Mesenchymal stem cell (in vitro differentiated cells and primary cell): ENCODE results near the gene LTK.

Experiments used
- DNase-seq: peaks from one replicate; pipeline ENCODE4 v3.0.0-alpha.2; 2013
- H2AFZ ChIP-seq: one replicate; pipeline ENCODE4 v1.6.1; 2013; ENCODE audit warnings: low read depth, mild to moderate bottlenecking, control low read depth, inconsistent platforms, low read length, moderate library complexity
- H2AK5ac ChIP-seq: 2 replicates; pipeline ENCODE4 v1.6.1; 2013; ENCODE audit warnings: low read length, moderate library complexity, mild to moderate bottlenecking, inconsistent platforms; ENCODE audit not compliant: severe bottlenecking
- H2BK120ac ChIP-seq: one replicate; pipeline ENCODE4 v1.6.1; 2013; ENCODE audit warnings: low read depth, mild to moderate bottlenecking, inconsistent platforms, low read length, moderate library complexity
- H2BK12ac ChIP-seq, 2 experiments: one replicate each; pipeline ENCODE4 v1.6.1; 2013; ENCODE audit warnings: inconsistent platforms in 2 of 2, low read length in 2 of 2, mild to moderate bottlenecking in 2 of 2, moderate library complexity in 2 of 2, control low read depth in 1 of 2
- H2BK15ac ChIP-seq: one replicate; pipeline ENCODE4 v1.6.1; 2013; ENCODE audit warnings: mild to moderate bottlenecking, low read depth, inconsistent platforms; ENCODE audit not compliant: poor library complexity, severe bottlenecking
- H2BK5ac ChIP-seq: 2 replicates; pipeline ENCODE4 v1.6.1; 2013; ENCODE audit warnings: low read depth, mild to moderate bottlenecking, low read length, control low read depth, inconsistent platforms; ENCODE audit not compliant: poor library complexity, severe bottlenecking
- H3K14ac ChIP-seq, 2 experiments: one replicate each; pipeline ENCODE4 v1.6.1; 2013; ENCODE audit warnings: inconsistent platforms in 2 of 2, low read length in 2 of 2, control low read depth in 1 of 2, mild to moderate bottlenecking in 1 of 2, moderate library complexity in 1 of 2
- H3K18ac ChIP-seq, 2 experiments: one replicate each; pipeline ENCODE4 v1.6.1; 2013; ENCODE audit warnings: inconsistent platforms in 2 of 2, low read length in 2 of 2, control low read depth in 1 of 2, low read depth in 1 of 2, mild to moderate bottlenecking in 1 of 2
- H3K23ac ChIP-seq, 2 experiments: one replicate each; pipeline ENCODE4 v1.6.1; 2013; ENCODE audit warnings: inconsistent platforms in 2 of 2, low read length in 2 of 2, mild to moderate bottlenecking in 2 of 2, moderate library complexity in 2 of 2, control low read depth in 1 of 2
- H3K27ac ChIP-seq: 2 replicates; pipeline ENCODE4 v1.5.1; 2013; ENCODE audit warnings: mild to moderate bottlenecking, moderate library complexity, low read length, control low read depth, inconsistent platforms; ENCODE audit not compliant: poor library complexity, severe bottlenecking
- H3K27me3 ChIP-seq, 2 experiments: 2 replicates each; pipeline versions ENCODE4 v1.6.1 to v1.7.0; 2013; ENCODE audit warnings: low read length in 2 of 2, mild to moderate bottlenecking in 2 of 2, moderate library complexity in 2 of 2, control low read depth in 1 of 2, inconsistent platforms in 1 of 2; ENCODE audit not compliant: control insufficient read depth in 1 of 2, insufficient read depth in 1 of 2
- H3K36me3 ChIP-seq, 2 experiments: 2 replicates each; pipeline versions ENCODE4 v1.6.1 to v1.7.0; 2013; ENCODE audit warnings: low read length in 2 of 2, control low read depth in 1 of 2, inconsistent platforms in 1 of 2, low read depth in 1 of 2, mild to moderate bottlenecking in 1 of 2; ENCODE audit not compliant: insufficient read depth in 2 of 2, control insufficient read depth in 1 of 2
- H3K4ac ChIP-seq, 2 experiments: one replicate each; pipeline ENCODE4 v1.6.1; 2013; ENCODE audit warnings: inconsistent platforms in 2 of 2, low read length in 2 of 2, mild to moderate bottlenecking in 2 of 2, moderate library complexity in 2 of 2, control low read depth in 1 of 2, low read depth in 1 of 2
- H3K4me1 ChIP-seq: 2 replicates; pipeline ENCODE4 v1.6.1; 2013; ENCODE audit warnings: low read depth, low read length, control low read depth; ENCODE audit not compliant: control insufficient read depth, insufficient read depth
- H3K4me2 ChIP-seq: 2 replicates; pipeline ENCODE4 v1.6.1; 2013; ENCODE audit warnings: low read length, mild to moderate bottlenecking, inconsistent platforms; ENCODE audit not compliant: poor library complexity, severe bottlenecking
- H3K4me3 ChIP-seq, 2 experiments: 2 replicates each; pipeline versions ENCODE4 v1.5.1 to v1.7.0; 2013; ENCODE audit warnings: low read length in 2 of 2, mild to moderate bottlenecking in 2 of 2, control low read depth in 1 of 2, low read depth in 1 of 2; ENCODE audit not compliant: insufficient read depth in 1 of 2
- H3K79me1 ChIP-seq: replicated peaks from 2 replicates; pipeline ENCODE4 v1.6.1; 2013; ENCODE audit warnings: mild to moderate bottlenecking, control low read depth, low read length, inconsistent platforms; ENCODE audit not compliant: poor library complexity, severe bottlenecking
- H3K9ac ChIP-seq: 2 replicates; pipeline ENCODE4 v1.7.0; 2013; ENCODE audit warnings: mild to moderate bottlenecking, low read length, moderate library complexity
- H3K9me3 ChIP-seq: 2 replicates; pipeline ENCODE4 v1.7.0; 2013; ENCODE audit warnings: mild to moderate bottlenecking, low read length; ENCODE audit not compliant: control insufficient read depth
- H4K8ac ChIP-seq: one replicate; pipeline ENCODE4 v1.6.1; 2013; ENCODE audit warnings: inconsistent platforms, mild to moderate bottlenecking, low read length, moderate library complexity
- H4K91ac ChIP-seq: one replicate; pipeline ENCODE4 v1.6.1; 2013; ENCODE audit warnings: mild to moderate bottlenecking, low read length, inconsistent platforms
- WGBS: methylation state at CpG from one replicate; pipeline ENCODE4 v1.1.7; 2013; ENCODE audit warnings: mixed read lengths; 5-methylcytosine and 5-hydroxymethylcytosine counted together

LTK gene

DNA sequence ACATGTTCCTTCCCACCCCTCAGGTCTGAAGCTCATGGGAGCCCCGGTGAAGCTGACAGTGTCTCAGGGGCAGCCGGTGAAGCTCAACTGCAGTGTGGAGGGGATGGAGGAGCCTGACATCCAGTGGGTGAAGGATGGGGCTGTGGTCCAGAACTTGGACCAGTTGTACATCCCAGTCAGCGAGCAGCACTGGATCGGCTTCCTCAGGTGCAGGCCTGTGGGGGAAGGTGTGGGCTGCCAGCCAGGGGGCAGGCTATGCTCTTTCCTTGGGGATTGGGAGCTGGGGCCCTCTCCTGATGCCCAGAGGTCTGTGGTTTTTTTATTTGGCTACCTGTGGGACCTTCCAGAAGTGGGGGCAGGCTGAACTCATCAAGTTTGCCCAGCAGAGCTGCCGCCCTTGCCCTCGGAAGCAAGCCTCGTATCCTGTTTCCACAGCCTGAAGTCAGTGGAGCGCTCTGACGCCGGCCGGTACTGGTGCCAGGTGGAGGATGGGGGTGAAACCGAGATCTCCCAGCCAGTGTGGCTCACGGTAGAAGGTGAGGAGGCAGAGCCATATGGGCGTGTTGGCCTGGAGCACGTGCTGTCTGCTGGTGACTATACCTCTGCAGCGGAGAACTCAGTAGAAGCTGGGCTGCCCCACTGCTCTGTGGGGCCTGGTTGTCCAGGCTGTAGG lies 47.6 kb upstream of the LTK start:
- H4K8ac ChIP-seq, result no peak overlapping the region
- no peak overlapping the region for H3K4me3 ChIP-seq
- H2AK5ac ChIP-seq, result peak overlapping the region; percentile 10
- H2BK12ac ChIP-seq, result peak overlapping the region in 1 of 2 experiments; percentile 38
- H3K36me3 ChIP-seq, result peaks cover 0 to 11% of the 10 kb centered on the region in 2 experiments
- H3K4ac ChIP-seq, result no peak overlapping the region
- peak overlapping the region; percentile 35 for H4K91ac ChIP-seq
- H2AFZ ChIP-seq, result no peak overlapping the region
- H3K18ac ChIP-seq, result peak overlapping the region in 1 of 2 experiments; percentile 32
- no peak overlapping the region for H3K4me2 ChIP-seq
- no peak overlapping the region for H3K23ac ChIP-seq
- H2BK120ac ChIP-seq, result no peak overlapping the region
- H3K9ac ChIP-seq, result no peak overlapping the region
- H2BK5ac ChIP-seq, result no peak overlapping the region
- H2BK15ac ChIP-seq, result no peak overlapping the region
- H3K27ac ChIP-seq, result no peak overlapping the region
- no peak for DNase-seq
- H3K27me3 ChIP-seq, result peaks cover 0 to under 1% of the 10 kb centered on the region in 2 experiments
- H3K14ac ChIP-seq, result no peak overlapping the region
- no peaks in the 10 kb centered on the region for H3K79me1 ChIP-seq
- H3K4me1 ChIP-seq, result peaks cover 38% of the 10 kb centered on the region
- no peaks in the 10 kb centered on the region for H3K9me3 ChIP-seq
- whole genome bisulfite sequencing, result 87% methylated on average over 16 of the region's 16 CpGs

DNA sequence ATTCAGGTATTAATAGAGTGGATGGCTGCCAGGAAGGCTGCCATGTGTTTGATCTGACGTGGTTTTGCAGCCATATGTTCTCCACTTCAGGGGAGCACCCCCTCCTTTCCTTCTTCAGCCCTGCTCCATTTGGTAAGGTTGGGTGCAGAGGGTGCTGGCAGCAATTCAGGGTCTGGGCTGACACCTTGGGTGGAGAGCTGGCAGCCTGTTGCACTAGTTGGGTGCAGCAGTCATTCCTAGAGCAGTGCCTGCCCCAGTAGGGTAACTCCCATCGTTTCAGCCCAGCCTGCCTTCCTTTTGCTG lies 46.9 kb upstream of the LTK start:
- no peak for DNase-seq
- H3K9me3 ChIP-seq, result no peaks in the 10 kb centered on the region
- H3K4me2 ChIP-seq, result no peak overlapping the region
- H4K8ac ChIP-seq, result no peak overlapping the region
- no peak overlapping the region for H3K9ac ChIP-seq
- no peak overlapping the region for H2BK15ac ChIP-seq
- H3K23ac ChIP-seq, result peak overlapping the region in 1 of 2 experiments; percentile 36
- WGBS, result 86% methylated on average over 1 of the region's 2 CpGs
- no peak overlapping the region for H2BK5ac ChIP-seq
- peaks cover 0 to 7% of the 10 kb centered on the region in 2 experiments for H3K27me3 ChIP-seq
- peak overlapping the region; percentile 25 to 43 for H2BK12ac ChIP-seq
- H3K18ac ChIP-seq, result peak overlapping the region in 1 of 2 experiments; percentile 32
- H3K14ac ChIP-seq, result peak overlapping the region in 1 of 2 experiments; percentile 46
- peak overlapping the region; percentile 53 for H4K91ac ChIP-seq
- no peak overlapping the region for H2BK120ac ChIP-seq
- H3K4me3 ChIP-seq, result no peak overlapping the region
- H3K36me3 ChIP-seq, result peaks cover 0 to 11% of the 10 kb centered on the region in 2 experiments
- H3K79me1 ChIP-seq, result no peaks in the 10 kb centered on the region
- H2AFZ ChIP-seq, result no peak overlapping the region
- peaks cover 38% of the 10 kb centered on the region for H3K4me1 ChIP-seq
- H2AK5ac ChIP-seq, result no peak overlapping the region
- peak overlapping the region in 1 of 2 experiments; percentile 37 for H3K4ac ChIP-seq
- H3K27ac ChIP-seq, result no peak overlapping the region

DNA sequence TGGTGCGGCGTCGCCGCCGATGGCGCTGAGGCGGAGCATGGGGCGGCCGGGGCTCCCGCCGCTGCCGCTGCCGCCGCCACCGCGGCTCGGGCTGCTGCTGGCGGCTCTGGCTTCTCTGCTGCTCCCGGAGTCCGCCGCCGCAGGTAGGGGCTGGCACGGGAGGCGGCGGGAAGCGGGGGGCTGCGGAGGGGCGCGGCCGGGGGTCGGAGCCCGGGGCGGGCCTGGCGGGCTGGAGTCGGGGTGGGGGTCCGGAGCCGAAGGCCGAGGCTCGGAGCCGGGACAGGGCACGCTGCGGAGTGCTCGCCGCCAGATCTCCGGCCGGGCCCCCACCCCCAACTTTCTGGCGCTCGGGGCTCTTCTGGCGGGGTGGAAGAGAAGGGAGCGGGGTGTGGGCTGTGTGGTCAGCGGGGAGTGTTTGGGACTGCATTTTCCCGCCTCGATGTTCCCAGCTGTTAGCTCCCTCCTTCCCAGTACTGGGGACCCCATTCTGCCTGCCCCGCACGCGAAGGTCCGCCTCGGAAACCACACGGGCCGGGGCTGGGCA lies 45.7 kb upstream of the LTK start:
- Histone ChIP-seq H2AK5ac (no peak overlapping the region), H3K4ac (peak overlapping the region in 1 of 2 experiments; percentile 32), H3K4me2 (peak overlapping the region; percentile 96), H3K79me1 (no peaks in the 10 kb centered on the region), H2BK15ac (peak overlapping the region; percentile 83), H3K4me3 (peak overlapping the region; percentile 69 to 77), H2BK5ac (no peak overlapping the region), H4K91ac (peak overlapping the region; percentile 77), H2BK12ac (peak overlapping the region; percentile 16 to 28), H3K9me3 (no peaks in the 10 kb centered on the region), H3K23ac (no peak overlapping the region), H3K4me1 (peaks cover 30% of the 10 kb centered on the region), H2BK120ac (peak overlapping the region; percentile 85), H3K27ac (no peak overlapping the region), H3K27me3 (peaks cover 6 to 7% of the 10 kb centered on the region in 2 experiments), H3K36me3 (peaks cover 0 to 8% of the 10 kb centered on the region in 2 experiments), H4K8ac (no peak overlapping the region), H2AFZ (peak overlapping the region; percentile 15), H3K14ac (peak overlapping the region in 1 of 2 experiments; percentile 8), H3K18ac (peak overlapping the region; percentile 13 to 71), H3K9ac (peak overlapping the region; percentile 64)
- 1% methylated on average over 42 of the region's 60 CpGs for WGBS
- no peak for DNase-seq

DNA sequence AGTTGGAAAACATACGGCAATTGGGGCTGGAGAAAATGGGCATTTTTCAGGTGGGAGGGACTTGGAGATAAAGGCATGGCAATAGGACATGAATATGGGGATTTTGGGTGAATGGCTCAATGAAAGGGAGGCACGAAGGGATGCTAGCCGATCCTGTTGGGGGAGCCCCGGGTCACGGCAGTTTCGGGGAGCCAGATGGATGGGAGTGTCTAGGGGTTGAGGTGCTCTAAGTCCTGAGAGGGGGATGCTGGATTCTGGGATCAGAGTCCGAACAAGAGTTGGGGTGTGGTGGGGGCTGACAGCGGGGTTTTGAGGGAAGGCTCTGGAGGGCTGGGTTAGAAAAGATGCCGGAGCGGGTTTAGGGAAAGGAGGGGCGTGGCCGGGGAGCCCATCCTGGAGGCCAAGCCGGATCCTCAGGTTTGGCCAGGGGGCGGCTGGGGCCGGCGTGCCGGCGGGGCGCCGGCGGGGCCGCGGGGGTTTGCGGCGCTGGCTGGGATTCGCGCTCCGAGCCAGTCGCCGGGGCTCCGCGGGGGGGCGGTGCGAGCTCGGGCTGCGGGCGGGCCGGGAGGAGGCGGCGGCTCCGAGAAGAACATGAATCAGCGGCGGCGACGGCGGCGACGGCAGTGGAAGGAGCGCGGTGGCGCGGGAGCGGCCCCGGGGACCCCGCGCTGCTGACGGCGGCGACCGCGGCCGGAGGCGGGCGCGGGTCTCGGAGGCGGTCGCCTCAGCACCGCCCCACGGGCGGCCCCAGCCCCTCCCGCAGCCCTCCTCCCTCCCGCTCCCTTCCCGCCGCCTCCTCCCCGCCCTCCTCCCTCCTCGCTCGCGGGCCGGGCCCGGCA lies 45.0 kb upstream of the LTK start, which contains the start of gene TYRO3:
TSS of gene TYRO3 (plus strand) at position 813 of the 839 bp plus-strand sequence. CDS start 46 bp downstream, outside the sequence.
- Histone ChIP-seq H3K9ac (peak within 1 kb of the TSS; percentile 64), H3K23ac (peak within 1 kb of the TSS in 1 of 2 experiments; percentile 63), H3K79me1 (no peaks in the 10 kb centered on the region), H2AK5ac (no peak within 1 kb of the TSS), H2BK15ac (peak within 1 kb of the TSS; percentile 94), H3K27ac (no peak within 1 kb of the TSS), H2BK120ac (peak within 1 kb of the TSS; percentile 85), H3K36me3 (peaks cover 0 to 5% of the 10 kb centered on the region in 2 experiments), H3K4me2 (peak within 1 kb of the TSS; percentile 96), H3K14ac (peak within 1 kb of the TSS in 1 of 2 experiments; percentile 8), H4K8ac (peak within 1 kb of the TSS; percentile 28), H3K18ac (peak within 1 kb of the TSS; percentile 71 to 74), H3K4me1 (peaks cover 27% of the 10 kb centered on the region), H3K4ac (peak within 1 kb of the TSS in 1 of 2 experiments; percentile 84), H3K9me3 (no peaks in the 10 kb centered on the region), H3K4me3 (peak within 1 kb of the TSS; percentile 69 to 77), H2BK5ac (no peak within 1 kb of the TSS), H4K91ac (peak within 1 kb of the TSS; percentile 77), H2AFZ (peak within 1 kb of the TSS; percentile 30), H3K27me3 (peaks cover 7% of the 10 kb centered on the region in 2 experiments), H2BK12ac (peak within 1 kb of the TSS; percentile 47 to 59)
- 2% methylated on average over 27 of the region's 81 CpGs for WGBS
- DNase-seq, result peak; percentile 67
